Fibroblast of lung (primary cell): ENCODE data around the gene CIITA.

Source experiments
- CTCF ChIP-seq, 2 donors: IDR thresholded peaks in 1 of 2; conservative IDR thresholded peaks in 1 of 2; 1 replicate in 1 of 2; 2 replicates in 1 of 2; pipeline ENCODE4 v1.5.1; 2011 to 2012; ENCODE audit warnings: low read length in 2 of 2, control low read depth in 1 of 2, inconsistent platforms in 1 of 2, low read depth in 1 of 2, mild to moderate bottlenecking in 1 of 2
- EZH2 ChIP-seq: IDR thresholded peaks from 2 replicates; pipeline ENCODE4 v1.5.1; 2012; ENCODE audit warnings: low read length, control low read depth, mild to moderate bottlenecking; ENCODE audit errors: missing control alignments

GRCh38 chr16:10878328-10878643 lies 1.3 kb downstream of the CIITA start:
- TF ChIP-seq CTCF (conservative IDR thresholded peaks at IDR 0.05 in 1 of 2, IDR thresholded peaks at IDR 0.05 in 1 of 2; ENCODE audit: low read depth in 1 of 2, low read length in 2 of 2) (no peak), EZH2 (no peak)
